B cell (primary cell): ENCODE measurements around the gene CLCN3.

Experiments
- EZH2 ChIP-seq: IDR thresholded peaks from 2 replicates; pipeline ENCODE4 v1.6.1; 2012; ENCODE audit warnings: borderline replicate concordance, low read depth, mild to moderate bottlenecking, moderate library complexity, low read length; ENCODE audit not compliant: insufficient read depth, poor library complexity, severe bottlenecking
- TF ChIP-seq, protein P1 (sequence below): fragments of 200-600 bp; IDR thresholded peaks from one replicate; pipeline ENCODE4 v1.8.0; 2022; ENCODE audit warnings: antibody characterized with exemption, mild to moderate bottlenecking

GRCh38 chr4:169571435-169571834 lies 48.9 kb upstream of the CLCN3 start:
- TF ChIP-seq, protein P1, sequence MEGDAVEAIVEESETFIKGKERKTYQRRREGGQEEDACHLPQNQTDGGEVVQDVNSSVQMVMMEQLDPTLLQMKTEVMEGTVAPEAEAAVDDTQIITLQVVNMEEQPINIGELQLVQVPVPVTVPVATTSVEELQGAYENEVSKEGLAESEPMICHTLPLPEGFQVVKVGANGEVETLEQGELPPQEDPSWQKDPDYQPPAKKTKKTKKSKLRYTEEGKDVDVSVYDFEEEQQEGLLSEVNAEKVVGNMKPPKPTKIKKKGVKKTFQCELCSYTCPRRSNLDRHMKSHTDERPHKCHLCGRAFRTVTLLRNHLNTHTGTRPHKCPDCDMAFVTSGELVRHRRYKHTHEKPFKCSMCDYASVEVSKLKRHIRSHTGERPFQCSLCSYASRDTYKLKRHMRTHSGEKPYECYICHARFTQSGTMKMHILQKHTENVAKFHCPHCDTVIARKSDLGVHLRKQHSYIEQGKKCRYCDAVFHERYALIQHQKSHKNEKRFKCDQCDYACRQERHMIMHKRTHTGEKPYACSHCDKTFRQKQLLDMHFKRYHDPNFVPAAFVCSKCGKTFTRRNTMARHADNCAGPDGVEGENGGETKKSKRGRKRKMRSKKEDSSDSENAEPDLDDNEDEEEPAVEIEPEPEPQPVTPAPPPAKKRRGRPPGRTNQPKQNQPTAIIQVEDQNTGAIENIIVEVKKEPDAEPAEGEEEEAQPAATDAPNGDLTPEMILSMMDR: no peak
- TF ChIP-seq EZH2: no peak
